RWPE1 (cell line): ENCODE results near the gene DGKI.

ENCODE experiments used
- CTCF ChIA-PET: fragments of 350-600 bp; sonication (Branson Sonifier 250); formaldehyde crosslinking; extraction: SDS; loops from one replicate; lab custom pipeline; 2021; lab: Yijun Ruan, JAX
- POLR2A ChIA-PET: fragments of 400-600 bp; formaldehyde crosslinking; extraction: SDS; loops from one replicate; lab custom pipeline; 2020; ENCODE audit warnings: antibody characterized with exemption; ENCODE audit not compliant: low non-redundant PET; lab: Yijun Ruan, JAX
- DNase-seq: peaks from one replicate; pipeline ENCODE4 v3.0.0; 2012; ENCODE audit warnings: low spot score
- H3K27ac ChIP-seq: fragments of 450-650 bp; 2 replicates; pipeline ENCODE4 v1.5.1; 2017
- CTCF ChIP-seq: fragments of 450-650 bp; conservative IDR thresholded peaks from 2 replicates; pipeline ENCODE4 v1.5.1; 2017; ENCODE audit warnings: low read depth, mild to moderate bottlenecking

Gene DGKI

GRCh38 chr7:137507096-137507495 lies 339.7 kb downstream of the DGKI start:
- no peak overlapping the region for H3K27ac ChIP-seq
- no peak for TF ChIP-seq CTCF
- DNase-seq, result no peak
- POLR2A ChIA-PET, result no interaction called here
- CTCF ChIA-PET, result interaction anchor here (0.9 kb wide), 1 partner anchor 14 kb away, joined by 3 read pairs; no protein-coding TSS in a partner anchor

- no peak for TF ChIP-seq CTCF
- no peak for DNase-seq
- POLR2A ChIA-PET, result no interaction called here
- H3K27ac ChIP-seq, result no peak overlapping the region
- CTCF ChIA-PET, result interaction anchor here (0.6 kb wide), 1 partner anchor 284 kb away, joined by 3 read pairs; no protein-coding TSS in a partner anchor
Observed at GRCh38 chr7:137506031-137506430, 340.7 kb downstream of the DGKI start.

GRCh38 chr7:137501562-137501961 lies 345.2 kb downstream of the DGKI start:
- ChIA-PET POLR2A (no interaction called here), CTCF (interaction anchor here (0.6 kb wide), 1 partner anchor 60 kb away, joined by 4 read pairs; no protein-coding TSS in a partner anchor)
- DNase-seq, result no peak
- TF ChIP-seq CTCF, result no peak
- H3K27ac ChIP-seq, result no peak overlapping the region

DNA sequence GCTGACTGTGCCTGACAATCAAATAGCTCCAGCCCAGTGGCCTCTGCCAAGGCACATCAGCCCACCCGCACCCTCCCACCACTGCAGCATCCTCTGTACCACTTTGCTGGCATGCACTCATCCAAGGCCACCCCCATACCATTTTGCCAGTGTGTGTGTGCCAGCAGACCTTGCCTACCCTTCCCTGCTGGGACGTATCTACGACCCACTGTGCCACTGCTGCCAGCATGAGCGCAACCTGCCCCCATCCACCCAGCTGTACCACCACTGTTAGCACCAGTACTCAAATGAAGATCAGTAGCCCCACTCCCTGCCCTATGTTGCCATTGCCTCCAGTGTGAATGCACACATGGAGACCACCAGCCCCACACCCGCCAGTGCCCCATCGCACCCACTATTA lies 353.9 kb downstream of the DGKI start:
- ChIA-PET POLR2A (no interaction called here), CTCF (no interaction called here)
- DNase-seq, result no peak
- H3K27ac ChIP-seq, result no peak overlapping the region
- no peak for TF ChIP-seq CTCF

- no peak for DNase-seq
- H3K27ac ChIP-seq, result no peak overlapping the region
- ChIA-PET CTCF (no interaction called here), POLR2A (no interaction called here)
- TF ChIP-seq CTCF, result no peak
Observed at GRCh38 chr7:137489880-137490279, 356.9 kb downstream of the DGKI start.

DNA sequence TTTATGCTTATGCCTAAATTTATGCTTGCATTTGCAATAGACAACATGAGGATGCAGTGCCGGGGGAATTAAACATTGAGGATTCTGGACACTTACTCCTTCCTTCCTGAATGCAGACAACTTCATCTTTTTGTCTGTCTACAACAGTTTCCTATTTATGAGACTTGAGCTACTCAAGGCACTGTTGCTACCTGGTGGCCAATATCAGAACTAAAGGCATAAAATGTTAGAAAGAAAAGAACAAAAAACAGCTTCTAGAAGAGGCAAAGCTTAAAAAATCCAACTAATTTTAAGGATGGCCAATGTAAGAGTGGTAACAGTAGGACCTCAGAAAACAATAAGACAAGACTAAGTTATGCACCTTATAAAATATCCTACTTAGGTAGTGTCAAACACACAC lies 358.7 kb downstream of the DGKI start:
- DNase-seq, result no peak
- CTCF ChIA-PET, result no interaction called here

More for the DNA sequence above, 358.7 kb downstream of the DGKI start:
- POLR2A ChIA-PET, result no interaction called here
- no peak for TF ChIP-seq CTCF
- H3K27ac ChIP-seq, result no peak overlapping the region
